Measurements from ENCODE around the gene TRIOBP. TPM values are rescaled to one million over a fixed set of nuclear protein-coding genes. Genes with fewer than 3 reads are reported as not detected.

Gene TRIOBP
- total and polyA plus RNA-seq, 2 of the 13 experiments (the other 11 are each of a cell fraction or from before 2014, with no cell fraction given) = 6.1 to 15.4 TPM

- DNase-seq (ENCODE audit: low spot score) (no peak), FAIRE-seq (no peak), ATAC-seq (no peak)
- ChIA-PET POLR2A (interaction anchor here (0.6 to 2.9 kb wide), 7 partner anchors 10 to 378 kb away, joined by 3 to 24 read pairs (median 4); partner anchors contain the start of gene PDXP), CTCF (ENCODE audit: low intra/inter-chr PET ratio, low total read pairs) (no interaction called here)
- Histone ChIP-seq H3K4me3 (replicated peaks in 1 of 3; ENCODE audit: insufficient read depth in 1 of 3, low read depth in 2 of 3, low read length in 3 of 3) (peak overlapping the region in 2 of 3 experiments; percentile 24 to 60; a peak in 2 of 6 replicates), H3K79me2 (ENCODE audit: insufficient read depth, low read length) (no peaks in the 10 kb centered on the region), H4K20me1 (ENCODE audit: insufficient read depth, low read length) (no peaks in the 10 kb centered on the region), H3K9me3 (ENCODE audit: low read length) (no peaks in the 10 kb centered on the region), H3K27me3 (ENCODE audit: control insufficient read depth in 1 of 2, insufficient read depth in 2 of 2, low read length in 2 of 2) (no peaks in the 10 kb centered on the region), H3K27ac (ENCODE audit: extremely low read length, insufficient read depth, low read length) (peak overlapping the region; percentile 92), H3K9ac (ENCODE audit: insufficient read depth, low read depth, low read length) (peak overlapping the region; percentile 75), H3K36me3 (replicated peaks in 1 of 2; ENCODE audit: control insufficient read depth in 1 of 2, insufficient read depth in 2 of 2, low read length in 2 of 2) (no peaks in the 10 kb centered on the region), H3K4me2 (ENCODE audit: low read depth, low read length) (peak overlapping the region; percentile 86), H2AFZ (ENCODE audit: low read length) (no peak overlapping the region), H3K4me1 (ENCODE audit: insufficient read depth, low read length) (peaks cover 76% of the 10 kb centered on the region)
- WGBS (ENCODE audit: low lambda C conversion rate) = 44% methylated on average over 12 of the region's 19 CpGs
- intact Hi-C loops (cut with micrococcal nuclease; ENCODE audit: unreplicated experiment) (no loop called here), in situ Hi-C loops (cut with HindIII; ENCODE audit: extremely low pct_ligation_motif_present, low pct_unique_long_range_greater_than_20kb) (no loop called here)
- no TSS peak for BruUV-seq (replicated peaks)
- TF ChIP-seq ZNF772 (CRISPR knock-in tag; IDR thresholded peaks at IDR 0.05) = no peak
- TF ChIP-seq ZNF224 (CRISPR knock-in tag; IDR thresholded peaks at IDR 0.05) = no peak
- TF ChIP-seq POGZ (CRISPR knock-in tag; IDR thresholded peaks at IDR 0.05) = no peak
- TF ChIP-seq KDM2A (CRISPR knock-in tag; IDR thresholded peaks at IDR 0.05; ENCODE audit: borderline replicate concordance, low read depth) = peak; percentile 31; the same call in 1 of the 2 replicates
- no peak for TF ChIP-seq ZNF431 (CRISPR knock-in tag; IDR thresholded peaks at IDR 0.05; ENCODE audit: borderline replicate concordance, low read depth)
- no peak for TF ChIP-seq TMF1 (CRISPR knock-in tag; IDR thresholded peaks at IDR 0.05; ENCODE audit: low read depth)
- TF ChIP-seq ZNF652 (CRISPR knock-in tag; IDR thresholded peaks at IDR 0.05; ENCODE audit: borderline replicate concordance, low read depth) = no peak
- TF ChIP-seq ZHX2 (IDR thresholded peaks at IDR 0.05; ENCODE audit: low read depth) = no peak
- no peak for TF ChIP-seq ZHX2 (CRISPR knock-in tag; IDR thresholded peaks at IDR 0.05; ENCODE audit: borderline replicate concordance)
- TF ChIP-seq KDM1A (CRISPR knock-in tag; IDR thresholded peaks at IDR 0.05) = peak; percentile 65; the same call in 1 of the 2 replicates
- no peak for TF ChIP-seq ZSCAN20 (CRISPR knock-in tag; IDR thresholded peaks at IDR 0.05; ENCODE audit: borderline replicate concordance)
- TF ChIP-seq SMARCE1 (IDR thresholded peaks at IDR 0.05; ENCODE audit: borderline replicate concordance) = no peak
- no peak for TF ChIP-seq HINFP (CRISPR knock-in tag; IDR thresholded peaks at IDR 0.05; ENCODE audit: low read depth)
- TF ChIP-seq RAD21 (CRISPR knock-in tag; IDR thresholded peaks at IDR 0.05) = no peak
- TF ChIP-seq ZNF205 (CRISPR knock-in tag; IDR thresholded peaks at IDR 0.05) = no peak
- no peak for TF ChIP-seq TERF1 (CRISPR knock-in tag; IDR thresholded peaks at IDR 0.05)
These were observed 36.1 kb downstream of the TRIOBP start for GRCh38 chr22:37732699-37733607.
